ENCODE data around the gene HUS1.

HUS1 gene

GRCh38 chr7:47979145-47979831 lies at the start of gene HUS1:
Gene HUS1 (minus strand): TSS chr7:47979615. CDS start chr7:47979519, 96 bp downstream.
- in situ Hi-C loops (cut with HindIII; ENCODE audit: low pct_ligation_motif_present, low sequenced_read_pairs) = loop anchor here (25.0 kb wide), 1 partner anchor 133 kb away; no protein-coding TSS in a partner anchor
- DNase-seq = peak; percentile 76
- H3K27me3 ChIP-seq (replicated peaks) = no peaks in the 10 kb centered on the region
- H3K27ac ChIP-seq = peak within 1 kb of the TSS; percentile 45
- H3K4me3 ChIP-seq (ENCODE audit: low read depth, low read length) = peak within 1 kb of the TSS; percentile 81
- no peak for TF ChIP-seq CTCF (IDR thresholded peaks at IDR 0.05; ENCODE audit: low read depth, low read length, missing control alignments)
- peaks cover 30% of the 10 kb centered on the region for H3K36me3 ChIP-seq (replicated peaks)

- H3K4me3 ChIP-seq (ENCODE audit: low read depth, low read length) = no peak within 1 kb of the TSS
- in situ Hi-C loops (cut with HindIII; ENCODE audit: low pct_ligation_motif_present, low sequenced_read_pairs) = no loop called here
- no peak for DNase-seq
- H3K27ac ChIP-seq = no peak within 1 kb of the TSS
- no peak for TF ChIP-seq CTCF (IDR thresholded peaks at IDR 0.05; ENCODE audit: low read depth, low read length, missing control alignments)
- H3K36me3 ChIP-seq (replicated peaks) = no peaks in the 10 kb centered on the region
- peaks cover 6% of the 10 kb centered on the region for H3K27me3 ChIP-seq (replicated peaks)
Measured at GRCh38 chr7:48028938-48029337, 49.5 kb upstream of the HUS1 start, which contains the start of gene SUN3. Gene SUN3 (minus strand): TSS chr7:48029107. CDS start chr7:48028938, 169 bp downstream.

- H3K27me3 ChIP-seq (replicated peaks) = peaks cover 6% of the 10 kb centered on the region
- DNase-seq = no peak
- no peak for TF ChIP-seq CTCF (IDR thresholded peaks at IDR 0.05; ENCODE audit: low read depth, low read length, missing control alignments)
- H3K36me3 ChIP-seq (replicated peaks) = no peaks in the 10 kb centered on the region
- in situ Hi-C loops (cut with HindIII; ENCODE audit: low pct_ligation_motif_present, low sequenced_read_pairs) = no loop called here
- no peak overlapping the region for H3K4me3 ChIP-seq (ENCODE audit: low read depth, low read length)
- H3K27ac ChIP-seq = no peak overlapping the region
Measured at GRCh38 chr7:48025624-48026023, 46.2 kb upstream of the HUS1 start.

- H3K36me3 ChIP-seq (replicated peaks) = no peaks in the 10 kb centered on the region
- no peak for TF ChIP-seq CTCF (IDR thresholded peaks at IDR 0.05; ENCODE audit: low read depth, low read length, missing control alignments)
- H3K27ac ChIP-seq = no peak overlapping the region
- DNase-seq = no peak
- H3K4me3 ChIP-seq (ENCODE audit: low read depth, low read length) = no peak overlapping the region
- no peaks in the 10 kb centered on the region for H3K27me3 ChIP-seq (replicated peaks)
- in situ Hi-C loops (cut with HindIII; ENCODE audit: low pct_ligation_motif_present, low sequenced_read_pairs) = no loop called here
Measured at GRCh38 chr7:48017674-48018073, 38.3 kb upstream of the HUS1 start.

- in situ Hi-C loops (cut with HindIII; ENCODE audit: low pct_ligation_motif_present, low sequenced_read_pairs) = no loop called here
Measured at GRCh38 chr7:48016641-48017040, 37.2 kb upstream of the HUS1 start.

More at GRCh38 chr7:48016641-48017040, 37.2 kb upstream of the HUS1 start:
- DNase-seq = no peak
- Histone ChIP-seq H3K27me3 (replicated peaks) (no peaks in the 10 kb centered on the region), H3K36me3 (replicated peaks) (no peaks in the 10 kb centered on the region), H3K4me3 (ENCODE audit: low read depth, low read length) (no peak overlapping the region), H3K27ac (no peak overlapping the region)
- TF ChIP-seq CTCF (IDR thresholded peaks at IDR 0.05; ENCODE audit: low read depth, low read length, missing control alignments) = no peak
